Measurements from ENCODE around the gene CTSE. TPM values are rescaled to one million over a fixed set of nuclear protein-coding genes. Genes with fewer than 3 reads are reported as not detected.
"Not testable (repeated sequence)": the region's sequence is repeated elsewhere in the genome, so short reads cannot be mapped to it uniquely, and the experiment has no call there.

Gene CTSE
- total RNA-seq, 2 experiments from 2014 or later = not detected

DNA sequence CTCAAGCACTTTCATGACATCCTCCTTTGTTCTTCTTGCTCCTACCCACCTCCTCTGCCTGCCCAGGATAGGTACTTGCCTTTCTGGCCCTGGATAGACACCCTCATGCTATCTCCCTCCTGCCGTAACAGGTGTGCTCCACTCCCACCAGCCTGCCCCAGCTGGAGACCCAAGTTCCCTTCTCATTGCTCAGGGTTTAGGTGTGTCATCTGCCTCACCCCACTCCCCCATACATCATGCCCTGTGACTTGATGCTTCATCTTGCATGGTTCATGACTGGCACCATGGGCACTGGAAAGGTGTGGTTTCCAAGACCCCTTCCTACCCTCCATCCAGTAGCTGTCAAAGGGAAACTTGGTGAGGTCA, 35.2 kb upstream of the CTSE start:
- Mint-ChIP-seq H3K9me3 (peaks cover 1% of the 10 kb centered on the region), H3K4me3 (no peak overlapping the region), H3K27me3 (ENCODE audit: low read depth) (no peaks in the 10 kb centered on the region), H3K27ac (no peak overlapping the region), H3K4me1 (ENCODE audit: low read depth) (no peaks in the 10 kb centered on the region), H3K36me3 (ENCODE audit: low read depth) (no peaks in the 10 kb centered on the region)
- DNase-seq = no peak
- CTCF ChIA-PET = interaction anchor here (1.3 kb wide), 1 partner anchor 29 kb away, joined by 3 read pairs; no protein-coding TSS in a partner anchor
- intact Hi-C loops (cut with micrococcal nuclease) = no loop called here

DNA sequence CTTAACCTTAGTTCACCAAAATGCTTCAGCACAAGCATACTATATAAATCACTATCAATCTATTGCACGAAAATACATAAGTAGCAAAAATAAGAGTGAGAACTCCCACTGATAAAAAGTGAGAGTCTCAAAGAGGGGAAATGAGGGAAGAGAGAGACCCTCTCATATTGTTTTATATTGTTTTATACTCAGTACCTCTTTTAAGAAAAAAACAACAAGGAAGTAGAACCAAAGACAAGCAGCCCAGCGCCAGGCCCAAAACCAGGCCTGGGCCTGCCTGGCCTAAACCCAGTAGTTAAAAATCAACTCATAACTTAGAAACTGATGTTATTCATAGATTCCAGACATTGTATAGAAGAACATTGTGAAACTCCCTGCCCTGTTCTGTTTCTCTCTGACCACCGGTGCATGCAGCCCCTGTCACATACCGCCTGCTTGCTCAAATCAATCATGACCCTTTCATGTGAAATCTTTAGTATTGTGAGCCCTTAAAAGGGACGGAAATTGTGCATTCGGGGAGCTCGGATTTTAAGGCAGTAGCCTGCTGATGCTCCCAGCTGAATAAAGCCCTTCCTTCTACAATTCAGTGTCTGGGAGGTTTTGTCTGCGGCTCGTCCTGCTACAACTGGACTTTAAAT, 34.7 kb upstream of the CTSE start:
- CTCF ChIA-PET = interaction anchor here (1.3 to 4.1 kb wide), 2 partner anchors 28 to 48 kb away, joined by 3 to 17 read pairs; no protein-coding TSS in a partner anchor
- H3K4me1 Mint-ChIP-seq (ENCODE audit: low read depth); H3K9me3 Mint-ChIP-seq; DNase-seq; H3K36me3 Mint-ChIP-seq (ENCODE audit: low read depth); H3K4me3 Mint-ChIP-seq; H3K27ac Mint-ChIP-seq; intact Hi-C loops (cut with micrococcal nuclease); H3K27me3 Mint-ChIP-seq (ENCODE audit: low read depth): not testable (repeated sequence)

DNA sequence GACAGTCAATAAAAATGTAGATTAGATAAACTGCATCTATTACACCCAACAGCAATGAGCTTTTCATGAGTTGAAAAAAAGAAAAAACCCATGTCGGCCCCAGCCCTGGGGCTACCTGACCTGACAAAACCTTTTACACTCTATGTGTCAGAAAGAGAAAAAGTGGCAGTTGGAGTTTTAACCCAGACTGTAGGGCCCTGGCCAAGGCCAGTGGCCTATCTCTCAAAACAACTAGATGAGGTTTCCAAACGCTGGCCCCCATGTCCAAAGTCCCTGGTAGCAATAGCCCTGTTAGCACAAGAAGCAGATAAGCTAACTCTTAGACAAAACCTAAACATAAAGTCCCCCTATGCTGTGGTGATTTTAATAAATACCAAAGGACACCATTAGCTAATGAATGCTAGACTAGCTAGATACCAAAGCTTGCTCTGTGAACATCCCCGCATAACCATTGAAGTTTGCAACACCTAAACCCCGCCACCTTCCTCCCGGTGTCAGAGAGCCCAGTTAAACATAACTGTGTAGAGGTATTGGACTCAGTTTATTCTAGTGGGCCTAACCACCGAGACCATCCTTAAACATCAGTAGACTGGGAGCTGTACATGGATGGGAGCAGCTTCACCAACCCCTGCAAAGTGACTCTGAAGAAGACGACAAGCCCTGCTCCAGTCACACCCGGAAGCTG, 32.1 kb upstream of the CTSE start:
- DNase-seq; H3K27me3 Mint-ChIP-seq (ENCODE audit: low read depth); intact Hi-C loops (cut with micrococcal nuclease); H3K36me3 Mint-ChIP-seq (ENCODE audit: low read depth); H3K4me3 Mint-ChIP-seq; H3K27ac Mint-ChIP-seq; H3K9me3 Mint-ChIP-seq: not testable (repeated sequence)
- CTCF ChIA-PET = interaction anchor here (0.7 to 4.1 kb wide), 4 partner anchors 12 to 1132 kb away, joined by 3 to 17 read pairs (median 5); no protein-coding TSS in a partner anchor
- peaks cover 26% of the 10 kb centered on the region for H3K4me1 Mint-ChIP-seq (ENCODE audit: low read depth)

DNA sequence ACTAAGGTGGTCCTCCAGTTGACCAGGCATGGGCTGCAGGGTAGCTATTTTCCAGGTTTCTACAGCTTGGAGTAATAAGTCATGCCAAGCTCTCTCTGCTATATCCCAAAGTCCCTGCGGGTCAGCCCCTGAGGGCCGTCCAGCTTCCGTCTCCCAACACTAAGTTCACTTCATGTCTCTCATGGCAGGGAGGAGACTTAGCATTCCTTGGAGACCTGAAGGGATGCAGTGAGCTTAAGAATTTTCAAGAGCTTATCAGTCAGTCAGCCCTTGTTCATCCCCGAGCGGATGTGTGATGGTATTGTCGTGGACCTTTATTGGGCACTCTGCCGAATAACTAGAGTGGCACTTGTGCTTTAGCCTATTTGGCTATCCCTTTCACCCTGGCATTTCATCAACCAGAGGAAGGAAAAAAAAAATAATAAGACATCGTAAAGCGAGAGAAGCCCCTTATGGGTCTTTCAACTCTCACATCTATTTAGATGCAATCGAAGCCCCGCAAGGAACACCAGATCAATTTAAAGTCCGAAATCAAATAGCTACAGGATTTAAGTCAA, 31.5 kb upstream of the CTSE start:
- H3K4me3 Mint-ChIP-seq; H3K27me3 Mint-ChIP-seq (ENCODE audit: low read depth); H3K36me3 Mint-ChIP-seq (ENCODE audit: low read depth); H3K27ac Mint-ChIP-seq; DNase-seq; H3K9me3 Mint-ChIP-seq; intact Hi-C loops (cut with micrococcal nuclease): not testable (repeated sequence)
- CTCF ChIA-PET = interaction anchor here (0.7 to 4.1 kb wide), 4 partner anchors 12 to 1133 kb away, joined by 3 to 17 read pairs (median 5); no protein-coding TSS in a partner anchor
- peaks cover 32% of the 10 kb centered on the region for H3K4me1 Mint-ChIP-seq (ENCODE audit: low read depth)

DNA sequence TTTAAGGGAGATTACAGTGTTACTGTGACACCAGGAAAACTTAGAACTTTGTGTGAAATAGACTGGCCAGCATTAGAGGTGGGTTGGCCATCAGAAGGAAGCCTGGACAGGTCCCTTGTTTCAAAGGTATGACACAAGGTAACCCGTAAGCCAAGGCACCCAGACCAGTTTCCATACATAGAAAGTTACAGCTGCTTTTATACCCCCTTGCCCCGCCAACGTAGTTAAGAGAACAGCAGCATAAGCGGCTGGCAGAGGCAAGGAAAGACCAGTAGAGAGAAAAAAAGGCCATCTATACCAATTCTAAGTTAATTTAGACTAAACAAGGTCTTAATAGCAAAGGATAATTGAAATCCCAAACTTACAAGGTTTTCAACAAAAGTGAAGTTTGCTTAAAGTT, 29.9 kb upstream of the CTSE start:
- intact Hi-C loops (cut with micrococcal nuclease) = loop anchor here (5.0 kb wide), 2 partner anchors 749 to 766 kb away; no protein-coding TSS in a partner anchor
- H3K9me3 Mint-ChIP-seq; CTCF ChIA-PET; DNase-seq; H3K4me3 Mint-ChIP-seq; H3K36me3 Mint-ChIP-seq (ENCODE audit: low read depth); H3K27me3 Mint-ChIP-seq (ENCODE audit: low read depth); H3K27ac Mint-ChIP-seq: not testable (repeated sequence)
- H3K4me1 Mint-ChIP-seq (ENCODE audit: low read depth) = peaks cover 47% of the 10 kb centered on the region

DNA sequence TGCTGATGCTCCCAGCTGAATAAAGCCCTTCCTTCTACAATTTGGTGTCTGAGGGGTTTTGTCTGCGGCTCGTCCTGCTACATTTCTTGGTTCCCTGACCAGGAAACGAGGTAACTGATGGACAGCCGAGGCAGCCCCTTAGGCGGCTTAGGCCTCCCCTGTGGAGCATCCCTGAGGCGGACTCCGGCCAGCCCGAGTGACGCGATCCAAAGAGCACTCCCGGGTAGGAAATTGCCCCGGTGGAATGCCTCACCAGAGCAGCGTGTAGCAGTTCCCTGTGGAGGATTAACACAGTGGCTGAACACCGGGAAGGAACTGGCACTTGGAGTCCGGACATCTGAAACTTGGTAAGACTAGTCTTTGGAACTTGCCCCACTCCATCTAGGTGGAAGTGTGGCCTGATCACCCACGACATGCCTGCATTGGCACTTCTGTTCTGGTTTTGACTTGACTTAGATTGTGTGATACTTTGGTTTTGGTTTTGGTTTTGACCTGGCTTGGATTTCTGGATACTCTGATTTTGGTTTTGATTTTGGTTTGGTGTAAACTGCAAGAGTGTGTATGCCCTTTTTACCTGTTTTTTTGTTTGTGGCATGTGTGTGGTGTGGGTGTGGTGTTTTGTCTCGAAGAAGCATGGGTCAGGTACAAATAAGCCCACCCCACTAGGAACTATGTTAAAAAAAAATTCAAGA, 29.4 kb upstream of the CTSE start, which contains the start of gene RHEX:
RHEX (plus strand) TSS at position 255 of the 692 bp plus-strand sequence. CDS start 44,656 bp downstream, outside the sequence.
- DNase-seq = peak; percentile 46
- H3K9me3 Mint-ChIP-seq; H3K27me3 Mint-ChIP-seq (ENCODE audit: low read depth); H3K27ac Mint-ChIP-seq; H3K4me3 Mint-ChIP-seq; H3K36me3 Mint-ChIP-seq (ENCODE audit: low read depth); CTCF ChIA-PET: not testable (repeated sequence)
- peaks cover 47% of the 10 kb centered on the region for H3K4me1 Mint-ChIP-seq (ENCODE audit: low read depth)
- intact Hi-C loops (cut with micrococcal nuclease) = loop anchor here (5.0 kb wide), 2 partner anchors 749 to 766 kb away; no protein-coding TSS in a partner anchor

DNA sequence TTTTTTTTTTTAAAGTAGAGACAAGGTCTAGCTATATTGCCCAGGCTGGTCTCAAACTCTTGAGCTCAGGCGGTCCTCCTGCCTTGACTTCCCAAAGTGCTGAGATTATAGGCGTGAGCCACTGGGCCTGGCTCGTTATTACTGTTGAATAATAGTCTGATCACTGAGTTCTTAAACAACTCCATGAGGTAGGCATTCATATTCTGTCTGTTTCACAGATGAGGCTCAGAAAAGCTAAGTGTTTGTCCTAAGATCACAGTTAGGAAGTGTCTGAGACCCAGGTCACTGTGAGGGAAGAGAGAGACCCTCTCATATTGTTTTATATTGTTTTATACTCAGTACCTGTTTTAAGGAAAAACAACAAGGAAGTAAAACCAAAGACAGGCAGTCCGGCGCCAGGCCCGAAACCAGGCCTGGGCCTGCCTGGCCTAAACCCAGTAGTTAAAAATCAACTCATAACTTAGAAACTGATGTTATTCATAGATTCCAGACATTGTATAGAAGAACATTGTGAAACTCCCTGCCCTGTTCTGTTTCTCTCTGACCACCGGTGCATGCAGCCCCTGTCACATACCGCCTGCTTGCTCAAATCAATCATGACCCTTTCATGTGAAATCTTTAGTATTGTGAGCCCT, 28.7 kb upstream of the CTSE start:
- intact Hi-C loops (cut with micrococcal nuclease) = loop anchor here (5.0 kb wide), 2 partner anchors 750 to 765 kb away; no protein-coding TSS in a partner anchor
- not testable (repeated sequence) for H3K27ac Mint-ChIP-seq; H3K27me3 Mint-ChIP-seq (ENCODE audit: low read depth); H3K36me3 Mint-ChIP-seq (ENCODE audit: low read depth); DNase-seq; H3K4me3 Mint-ChIP-seq; H3K9me3 Mint-ChIP-seq
- CTCF ChIA-PET = interaction anchor here (0.6 to 1.5 kb wide), 3 partner anchors 22 to 1054 kb away, joined by 3 to 5 read pairs (median 3); no protein-coding TSS in a partner anchor
- peaks cover 47% of the 10 kb centered on the region for H3K4me1 Mint-ChIP-seq (ENCODE audit: low read depth)

DNA sequence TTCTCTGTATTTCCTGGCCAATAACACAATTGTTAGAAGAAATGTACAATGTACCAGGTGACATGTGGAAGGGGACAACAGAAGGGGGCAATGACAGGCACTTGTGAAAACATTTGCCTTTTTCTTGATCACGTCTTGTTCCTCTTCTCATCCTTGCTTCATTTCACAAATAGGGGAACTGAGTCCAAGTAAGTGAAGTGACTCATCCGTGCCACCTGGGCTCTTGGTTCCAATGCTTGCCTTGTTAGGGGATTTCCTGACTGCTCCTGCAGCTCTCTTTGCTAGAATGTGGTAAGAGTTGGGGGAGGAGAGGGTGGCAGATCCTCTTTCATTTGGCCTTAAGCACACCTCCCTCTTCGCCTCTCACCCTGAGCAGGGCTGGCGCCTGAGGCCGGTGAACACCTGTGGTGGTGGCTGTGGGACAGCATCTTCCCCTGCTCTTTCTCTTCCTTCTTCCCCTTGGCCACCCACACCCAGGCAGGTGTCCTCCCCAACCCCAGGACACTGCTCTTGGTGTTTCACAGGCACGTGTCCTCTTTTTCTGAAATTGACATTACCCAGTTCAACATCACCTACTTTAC, 27.1 kb upstream of the CTSE start:
- intact Hi-C loops (cut with micrococcal nuclease) = loop anchor here (1.0 to 5.0 kb wide), 5 partner anchors 16 to 763 kb away; partner anchors contain the start of gene RAB29
- CTCF ChIA-PET = no interaction called here
- Mint-ChIP-seq H3K9me3 (no peaks in the 10 kb centered on the region), H3K36me3 (ENCODE audit: low read depth) (no peaks in the 10 kb centered on the region), H3K27me3 (ENCODE audit: low read depth) (peaks cover 11% of the 10 kb centered on the region), H3K4me1 (ENCODE audit: low read depth) (peaks cover 47% of the 10 kb centered on the region), H3K4me3 (no peak overlapping the region), H3K27ac (peak overlapping the region; percentile 60)
- peak; percentile 87 for DNase-seq

DNA sequence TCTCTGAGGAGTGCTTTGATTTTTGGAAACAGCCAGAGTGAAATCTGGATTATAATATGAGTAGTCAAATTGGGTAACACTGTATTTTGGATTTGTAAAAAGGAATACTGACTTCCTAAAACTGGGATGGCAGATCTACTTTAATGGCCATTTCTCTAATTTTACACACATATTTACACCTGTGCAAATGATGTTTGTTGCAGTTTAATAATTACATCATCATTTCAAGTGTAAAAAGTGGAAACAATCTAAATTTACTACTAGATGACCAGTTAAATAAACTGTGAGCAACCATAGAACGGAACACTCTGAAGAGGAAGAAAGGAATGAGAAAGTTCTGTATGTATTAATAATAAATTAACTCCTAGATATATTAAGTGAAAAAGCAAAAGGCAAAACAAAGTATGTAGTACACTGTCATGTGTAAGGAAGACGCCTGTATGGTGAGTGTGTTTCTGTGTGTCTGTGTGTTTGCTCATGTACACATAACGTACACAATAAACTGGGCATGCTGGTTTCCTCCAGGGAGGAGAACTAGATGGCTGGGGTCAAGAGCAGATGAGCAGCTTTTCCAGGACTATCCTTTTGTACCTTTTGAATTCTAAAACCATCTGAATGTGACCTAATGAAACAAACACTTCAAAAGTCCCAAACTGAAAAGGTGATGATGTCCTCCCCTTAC, 26.4 kb upstream of the CTSE start:
- H3K27me3 Mint-ChIP-seq (ENCODE audit: low read depth) = peaks cover 11% of the 10 kb centered on the region

DNA sequence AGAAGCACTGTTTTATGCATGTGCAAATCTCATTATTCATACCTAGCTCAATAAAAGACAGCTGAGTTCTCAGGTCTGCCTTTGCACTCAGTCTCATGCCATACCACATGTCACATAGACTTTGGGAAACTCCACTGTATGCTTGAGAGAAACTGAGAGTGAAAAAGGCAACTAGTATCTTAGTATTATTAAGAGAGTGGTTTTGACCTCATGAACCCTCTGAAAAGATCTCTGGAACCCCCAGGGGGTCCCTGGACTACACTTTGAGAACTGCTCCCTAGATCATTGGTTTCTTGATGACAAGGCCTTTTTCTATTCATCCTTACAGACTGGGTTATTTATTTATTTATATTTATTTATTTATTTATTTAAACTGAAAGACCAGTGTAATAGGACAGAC, 25.6 kb upstream of the CTSE start:
- Mint-ChIP-seq H3K9me3 (no peaks in the 10 kb centered on the region), H3K4me1 (ENCODE audit: low read depth) (peaks cover 47% of the 10 kb centered on the region), H3K36me3 (ENCODE audit: low read depth) (no peaks in the 10 kb centered on the region), H3K27ac (no peak overlapping the region), H3K4me3 (no peak overlapping the region), H3K27me3 (ENCODE audit: low read depth) (peaks cover 11% of the 10 kb centered on the region)
- CTCF ChIA-PET = interaction anchor here (0.8 to 1.5 kb wide), 2 partner anchors 11 to 57 kb away, joined by 3 to 4 read pairs; no protein-coding TSS in a partner anchor
- intact Hi-C loops (cut with micrococcal nuclease) = loop anchor here (1.0 kb wide), 1 partner anchor 13 kb away; no protein-coding TSS in a partner anchor
- peak; percentile 52 for DNase-seq

More for the DNA sequence above, 26.4 kb upstream of the CTSE start:
- Mint-ChIP-seq H3K36me3 (ENCODE audit: low read depth) (no peaks in the 10 kb centered on the region), H3K9me3 (no peaks in the 10 kb centered on the region), H3K4me3 (no peak overlapping the region), H3K27ac (peak overlapping the region; percentile 59), H3K4me1 (ENCODE audit: low read depth) (peaks cover 47% of the 10 kb centered on the region)
- DNase-seq = no peak
- intact Hi-C loops (cut with micrococcal nuclease) = loop anchor here (1.0 to 5.0 kb wide), 6 partner anchors 14 to 763 kb away; partner anchors contain the start of gene RAB29
- CTCF ChIA-PET = no interaction called here

DNA sequence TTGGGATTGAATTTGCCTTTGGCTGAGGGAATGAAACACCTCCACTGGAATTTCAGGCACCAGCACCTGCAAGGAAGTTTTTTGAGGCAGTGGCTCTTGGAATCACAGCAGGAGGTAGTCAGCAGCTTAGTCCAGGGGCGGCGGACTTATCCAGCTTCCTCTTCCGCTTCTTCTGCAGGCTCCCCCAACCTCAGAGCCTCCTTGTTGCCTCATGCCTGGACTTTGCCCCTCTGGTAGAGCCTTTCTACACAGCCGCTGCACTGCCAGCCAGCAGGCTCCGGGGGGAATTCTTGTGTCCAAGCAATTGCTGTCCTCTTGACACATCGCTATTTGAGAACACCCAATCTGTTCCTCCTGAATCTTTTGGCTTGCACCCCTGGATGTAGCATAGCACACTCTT, 24.9 kb upstream of the CTSE start:
- no peak overlapping the region for H3K27ac Mint-ChIP-seq
- CTCF ChIA-PET = interaction anchor here (0.8 to 1.5 kb wide), 3 partner anchors 10 to 58 kb away, joined by 3 to 4 read pairs (median 3); no protein-coding TSS in a partner anchor
- H3K4me3 Mint-ChIP-seq = no peak overlapping the region
- no peaks in the 10 kb centered on the region for H3K36me3 Mint-ChIP-seq (ENCODE audit: low read depth)
- peaks cover 11% of the 10 kb centered on the region for H3K27me3 Mint-ChIP-seq (ENCODE audit: low read depth)
- intact Hi-C loops (cut with micrococcal nuclease) = no loop called here
- peaks cover 47% of the 10 kb centered on the region for H3K4me1 Mint-ChIP-seq (ENCODE audit: low read depth)
- no peak for DNase-seq
- H3K9me3 Mint-ChIP-seq = no peaks in the 10 kb centered on the region

All from activated naive CD4-positive, alpha-beta T cell treated with anti-CD3 and anti-CD28 coated beads for 36 hours (primary cell).